ENCODE results near the gene LMOD2. TPM values are rescaled to one million over a fixed set of nuclear protein-coding genes. Genes with fewer than 3 reads are reported as not detected.

The LMOD2 gene
- total RNA-seq, 4 donors from 2014 or later, result not detected

DNA sequence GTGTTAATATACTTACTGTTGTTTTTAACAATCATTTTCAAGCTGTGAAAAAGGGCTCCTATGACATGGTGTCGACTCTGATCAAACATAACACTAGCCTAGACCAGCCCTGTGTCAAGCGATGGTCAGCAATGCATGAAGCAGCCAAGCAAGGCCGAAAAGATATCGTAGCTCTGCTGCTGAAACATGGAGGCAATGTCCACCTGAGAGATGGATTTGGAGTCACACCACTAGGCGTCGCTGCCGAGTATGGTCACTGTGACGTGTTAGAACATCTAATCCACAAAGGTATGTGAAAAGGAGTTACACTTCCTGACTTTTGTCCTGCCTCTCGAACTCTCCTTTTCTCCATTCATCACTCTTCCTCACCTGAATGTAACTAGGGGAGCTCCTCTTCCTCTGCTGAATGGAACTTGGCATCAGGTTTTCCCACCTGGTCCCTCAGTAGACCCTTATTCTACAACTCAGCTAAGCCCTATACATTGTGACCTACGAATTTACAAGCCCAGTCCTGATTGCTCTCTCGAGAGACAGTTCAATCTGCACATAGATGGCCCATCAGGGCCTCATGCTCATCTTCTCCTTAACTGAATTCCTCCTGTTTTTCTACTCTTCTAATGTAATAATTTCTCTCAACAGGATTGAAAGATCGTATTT is 31.0 kb upstream of the LMOD2 start:
- H3K27me3 ChIP-seq, result no peaks in the 10 kb centered on the region
- TF ChIP-seq POLR2A (IDR thresholded peaks at IDR 0.05) (no peak), POLR2AphosphoS5 (IDR thresholded peaks at IDR 0.05) (no peak)
- TF ChIP-seq, protein P1, sequence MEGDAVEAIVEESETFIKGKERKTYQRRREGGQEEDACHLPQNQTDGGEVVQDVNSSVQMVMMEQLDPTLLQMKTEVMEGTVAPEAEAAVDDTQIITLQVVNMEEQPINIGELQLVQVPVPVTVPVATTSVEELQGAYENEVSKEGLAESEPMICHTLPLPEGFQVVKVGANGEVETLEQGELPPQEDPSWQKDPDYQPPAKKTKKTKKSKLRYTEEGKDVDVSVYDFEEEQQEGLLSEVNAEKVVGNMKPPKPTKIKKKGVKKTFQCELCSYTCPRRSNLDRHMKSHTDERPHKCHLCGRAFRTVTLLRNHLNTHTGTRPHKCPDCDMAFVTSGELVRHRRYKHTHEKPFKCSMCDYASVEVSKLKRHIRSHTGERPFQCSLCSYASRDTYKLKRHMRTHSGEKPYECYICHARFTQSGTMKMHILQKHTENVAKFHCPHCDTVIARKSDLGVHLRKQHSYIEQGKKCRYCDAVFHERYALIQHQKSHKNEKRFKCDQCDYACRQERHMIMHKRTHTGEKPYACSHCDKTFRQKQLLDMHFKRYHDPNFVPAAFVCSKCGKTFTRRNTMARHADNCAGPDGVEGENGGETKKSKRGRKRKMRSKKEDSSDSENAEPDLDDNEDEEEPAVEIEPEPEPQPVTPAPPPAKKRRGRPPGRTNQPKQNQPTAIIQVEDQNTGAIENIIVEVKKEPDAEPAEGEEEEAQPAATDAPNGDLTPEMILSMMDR (IDR thresholded peaks at IDR 0.05), result peak in 2 of 4 experiments; percentile 17 to 47
- ATAC-seq, result no peak
- H3K27ac ChIP-seq, result no peak overlapping the region
- no peaks in the 10 kb centered on the region for H3K4me1 ChIP-seq
- no peak overlapping the region for H3K4me3 ChIP-seq
- no peaks in the 10 kb centered on the region for H3K9me3 ChIP-seq
- 46 to 59% methylated on average over 7 to 12 of the region's 12 CpGs for WGBS, 2 donors (ENCODE audit: low coverage in 1 of 2)
- H3K36me3 ChIP-seq, result no peaks in the 10 kb centered on the region

DNA sequence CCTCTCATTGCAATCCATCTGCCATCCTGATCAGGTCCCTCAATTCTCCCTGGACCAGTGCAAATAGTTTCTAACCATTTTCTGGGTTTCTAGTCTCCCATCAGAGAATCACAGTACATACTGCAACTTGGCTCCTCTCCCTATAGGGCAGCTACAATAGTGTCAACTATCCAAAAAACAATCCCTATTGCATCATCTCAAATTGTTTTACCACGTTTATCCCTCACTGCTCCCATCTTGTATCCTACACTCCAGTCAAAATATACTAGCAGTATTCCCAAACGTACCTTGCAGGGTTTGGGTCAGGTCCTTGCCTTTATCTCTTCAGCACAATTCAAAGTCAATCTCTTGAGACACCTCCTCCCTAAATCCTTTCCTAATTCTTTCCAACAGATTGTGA is 30.4 kb upstream of the LMOD2 start:
- Histone ChIP-seq H3K27ac (no peak overlapping the region), H3K27me3 (no peaks in the 10 kb centered on the region), H3K4me3 (no peak overlapping the region), H3K4me1 (no peaks in the 10 kb centered on the region), H3K36me3 (no peaks in the 10 kb centered on the region), H3K9me3 (no peaks in the 10 kb centered on the region)
- ATAC-seq, result no peak
- WGBS, 2 donors (ENCODE audit: low coverage in 1 of 2), result 58 to 63% methylated on average over 1 to 2 of the region's 2 CpGs
- no peak for TF ChIP-seq POLR2AphosphoS5 (IDR thresholded peaks at IDR 0.05)
- no peak for TF ChIP-seq EP300 (IDR thresholded peaks at IDR 0.05)
- TF ChIP-seq, protein P1 (IDR thresholded peaks at IDR 0.05), result no peak
- TF ChIP-seq POLR2A (IDR thresholded peaks at IDR 0.05), result no peak

DNA sequence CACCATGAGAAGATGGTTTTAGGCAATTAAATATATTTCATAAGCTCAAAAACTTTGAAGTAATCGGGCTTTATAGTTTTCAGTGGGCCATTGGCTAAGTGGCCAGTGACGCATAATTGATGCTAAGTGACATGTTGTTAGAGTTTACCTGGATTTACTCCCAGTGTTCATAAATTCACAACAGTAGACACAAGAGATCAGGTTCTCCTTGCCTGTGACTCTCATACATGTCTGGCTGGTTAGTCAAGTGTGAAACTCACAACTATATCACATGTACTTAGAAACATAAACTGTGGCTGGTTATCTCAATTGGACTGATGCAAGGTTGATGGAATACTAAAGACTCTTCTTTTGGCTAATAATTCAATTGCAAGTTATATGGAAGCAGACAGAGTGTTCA is 27.8 kb upstream of the LMOD2 start:
- Histone ChIP-seq H3K27ac (no peak overlapping the region), H3K4me3 (no peak overlapping the region), H3K27me3 (no peaks in the 10 kb centered on the region), H3K36me3 (no peaks in the 10 kb centered on the region), H3K4me1 (no peaks in the 10 kb centered on the region), H3K9me3 (no peaks in the 10 kb centered on the region)
- ATAC-seq, result no peak
- 96 to 100% methylated on average over 2 of the region's 2 CpGs for WGBS, 2 donors (ENCODE audit: low coverage in 1 of 2)
- TF ChIP-seq, protein P1 (IDR thresholded peaks at IDR 0.05), result no peak
- TF ChIP-seq EP300 (IDR thresholded peaks at IDR 0.05), result no peak
- TF ChIP-seq POLR2AphosphoS5 (IDR thresholded peaks at IDR 0.05), result no peak
- no peak for TF ChIP-seq POLR2A (IDR thresholded peaks at IDR 0.05)

DNA sequence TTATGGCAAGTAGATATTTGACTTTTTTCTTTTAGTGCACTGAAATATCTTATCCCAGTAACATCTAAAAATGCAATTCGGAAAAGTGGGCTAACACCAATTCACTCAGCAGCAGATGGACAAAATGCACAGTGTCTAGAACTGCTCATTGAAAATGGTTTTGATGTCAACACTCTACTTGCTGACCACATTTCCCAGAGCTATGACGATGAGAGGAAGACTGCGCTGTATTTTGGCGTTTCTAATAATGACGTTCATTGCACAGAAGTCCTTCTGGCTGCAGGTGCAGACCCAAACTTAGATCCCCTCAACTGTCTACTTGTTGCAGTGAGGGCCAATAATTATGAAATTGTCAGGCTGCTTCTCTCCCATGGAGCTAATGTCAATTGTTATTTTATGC is 26.8 kb upstream of the LMOD2 start:
- H3K9me3 ChIP-seq, result no peaks in the 10 kb centered on the region
- TF ChIP-seq POLR2AphosphoS5 (IDR thresholded peaks at IDR 0.05) (no peak), EP300 (IDR thresholded peaks at IDR 0.05) (no peak), POLR2A (IDR thresholded peaks at IDR 0.05) (no peak)
- TF ChIP-seq, protein P1 (IDR thresholded peaks at IDR 0.05), result no peak
- ATAC-seq, result no peak
- H3K4me3 ChIP-seq, result no peak overlapping the region
- no peaks in the 10 kb centered on the region for H3K4me1 ChIP-seq
- no peaks in the 10 kb centered on the region for H3K27me3 ChIP-seq
- H3K36me3 ChIP-seq, result no peaks in the 10 kb centered on the region
- 89 to 94% methylated on average over 5 of the region's 5 CpGs for WGBS, 2 donors (ENCODE audit: low coverage in 1 of 2)
- H3K27ac ChIP-seq, result no peak overlapping the region

DNA sequence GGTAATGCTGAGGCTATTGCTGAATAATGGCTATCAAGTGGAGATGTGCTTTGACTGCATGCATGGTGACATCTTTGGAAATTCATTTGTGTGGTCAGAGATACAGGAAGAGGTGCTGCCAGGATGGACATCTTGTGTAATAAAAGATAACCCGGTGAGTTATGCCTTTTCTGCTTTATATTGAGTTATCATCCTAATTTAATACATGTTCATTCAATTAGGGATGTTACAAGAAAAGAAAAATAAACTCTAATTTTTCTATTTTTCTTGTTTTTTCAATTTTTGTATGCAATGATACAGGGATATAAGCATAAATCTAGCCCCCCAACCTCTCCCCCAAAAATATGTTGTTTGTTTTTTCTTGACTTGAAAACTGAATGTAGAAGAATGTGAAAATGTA is 26.4 kb upstream of the LMOD2 start:
- Histone ChIP-seq H3K27ac (no peak overlapping the region), H3K4me3 (no peak overlapping the region), H3K27me3 (no peaks in the 10 kb centered on the region), H3K36me3 (no peaks in the 10 kb centered on the region), H3K9me3 (no peaks in the 10 kb centered on the region), H3K4me1 (no peaks in the 10 kb centered on the region)
- no peak for ATAC-seq
- 85 to 92% methylated on average over 1 of the region's 1 CpG for WGBS, 2 donors (ENCODE audit: low coverage in 1 of 2)
- TF ChIP-seq POLR2AphosphoS5 (IDR thresholded peaks at IDR 0.05), result no peak
- no peak for TF ChIP-seq POLR2A (IDR thresholded peaks at IDR 0.05)
- TF ChIP-seq EP300 (IDR thresholded peaks at IDR 0.05), result no peak
- TF ChIP-seq, protein P1 (IDR thresholded peaks at IDR 0.05), result no peak
